HG03354 (cell line): ENCODE results near the gene FABP3.

Experiments
- ATAC-seq: cut with Tn5 transposase; IDR thresholded peaks from one replicate; pipeline ENCODE4 v1.9.1; 2021; ENCODE audit warnings: mild to moderate bottlenecking; ENCODE audit not compliant: unreplicated experiment, poor library complexity, severe bottlenecking

FABP3 gene

GRCh38 chr1:31327381-31327780, 45.5 kb downstream of the FABP3 start:
- no peak for ATAC-seq

- ATAC-seq = no peak
These were observed 46.4 kb downstream of the FABP3 start for GRCh38 chr1:31326461-31326860.

- no peak for ATAC-seq
These were observed 47.9 kb downstream of the FABP3 start for GRCh38 chr1:31324992-31325391.

GRCh38 chr1:31324093-31324492, 48.8 kb downstream of the FABP3 start:
- ATAC-seq = no peak

- no peak for ATAC-seq
These were observed 54.7 kb downstream of the FABP3 start for GRCh38 chr1:31318146-31318545.

- ATAC-seq = no peak
These were observed 57.0 kb downstream of the FABP3 start for GRCh38 chr1:31315902-31316301.
